GM19351 (cell line): ENCODE measurements around the gene MOB3B.
A peak's percentile ranks its signal among the peaks of the same experiment; 100 is the strongest.

ENCODE experiments used
- ATAC-seq: cut with Tn5 transposase; IDR thresholded peaks from one replicate; pipeline ENCODE4 v1.9.1; 2021; ENCODE audit warnings: mild to moderate bottlenecking, moderate library complexity; ENCODE audit not compliant: unreplicated experiment

MOB3B gene

GRCh38 chr9:27529316-27530278 is at the start of gene MOB3B:
Gene MOB3B, minus strand, starts transcription at chr9:27529814. Its CDS starts 74,264 bp downstream, at chr9:27455550.
- ATAC-seq, result peak; percentile 78

DNA sequence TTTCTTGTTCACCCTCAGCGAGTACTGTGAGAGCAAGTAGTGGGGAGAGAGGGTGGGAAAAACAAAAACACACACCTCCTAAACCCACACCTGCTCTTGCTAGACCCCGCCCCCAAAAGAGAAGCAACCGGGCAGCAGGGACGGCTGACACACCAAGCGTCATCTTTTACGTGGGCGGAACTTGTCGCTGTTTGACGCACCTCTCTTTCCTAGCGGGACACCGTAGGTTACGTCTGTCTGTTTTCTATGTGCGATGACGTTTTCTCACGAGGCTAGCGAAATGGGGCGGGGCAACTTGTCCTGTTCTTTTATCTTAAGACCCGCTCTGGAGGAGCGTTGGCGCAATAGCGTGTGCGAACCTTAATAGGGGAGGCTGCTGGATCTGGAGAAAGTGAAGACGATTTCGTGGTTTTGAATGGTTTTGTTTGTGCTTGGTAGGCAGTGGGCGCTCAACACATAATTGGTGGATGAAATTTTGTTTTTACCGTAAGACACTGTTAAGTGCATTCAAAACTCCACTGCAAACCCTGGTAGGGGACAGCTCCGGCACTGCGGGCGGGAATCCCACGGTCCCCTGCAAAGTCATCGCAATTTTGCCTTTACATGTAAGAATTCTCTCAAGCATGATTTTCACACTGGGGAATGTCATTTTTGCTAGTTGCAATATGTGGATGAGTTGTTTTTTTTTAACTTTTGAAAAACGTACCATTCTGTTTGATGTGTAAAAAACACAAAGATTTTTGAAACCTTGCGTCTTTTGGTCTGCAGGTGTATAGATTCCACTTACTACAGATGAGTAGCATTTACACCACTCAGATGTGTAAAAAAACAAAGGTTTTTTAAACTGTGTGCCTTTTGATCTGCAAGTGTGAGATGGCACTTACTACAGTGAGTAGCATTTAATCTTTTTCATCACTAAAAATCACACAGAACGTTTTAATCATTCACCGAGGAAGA is 44.3 kb upstream of the MOB3B start:
- ATAC-seq, result peak; percentile 76

DNA sequence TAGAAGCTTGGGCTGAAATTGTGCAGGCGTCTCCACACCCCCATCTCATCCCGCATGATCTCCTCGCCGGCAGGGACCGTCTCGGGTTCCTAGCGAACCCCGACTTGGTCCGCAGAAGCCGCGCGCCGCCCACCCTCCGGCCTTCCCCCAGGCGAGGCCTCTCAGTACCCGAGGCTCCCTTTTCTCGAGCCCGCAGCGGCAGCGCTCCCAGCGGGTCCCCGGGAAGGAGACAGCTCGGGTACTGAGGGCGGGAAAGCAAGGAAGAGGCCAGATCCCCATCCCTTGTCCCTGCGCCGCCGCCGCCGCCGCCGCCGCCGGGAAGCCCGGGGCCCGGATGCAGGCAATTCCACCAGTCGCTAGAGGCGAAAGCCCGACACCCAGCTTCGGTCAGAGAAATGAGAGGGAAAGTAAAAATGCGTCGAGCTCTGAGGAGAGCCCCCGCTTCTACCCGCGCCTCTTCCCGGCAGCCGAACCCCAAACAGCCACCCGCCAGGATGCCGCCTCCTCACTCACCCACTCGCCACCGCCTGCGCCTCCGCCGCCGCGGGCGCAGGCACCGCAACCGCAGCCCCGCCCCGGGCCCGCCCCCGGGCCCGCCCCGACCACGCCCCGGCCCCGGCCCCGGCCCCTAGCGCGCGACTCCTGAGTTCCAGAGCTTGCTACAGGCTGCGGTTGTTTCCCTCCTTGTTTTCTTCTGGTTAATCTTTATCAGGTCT is 43.5 kb upstream of the MOB3B start, which contains the start of gene C9orf72:
C9orf72 (minus strand) TSS at position 564 of the 716 bp plus-strand sequence. CDS start 6,361 bp downstream, outside the sequence.
- ATAC-seq, result peak; percentile 48

GRCh38 chr9:27572566-27572917 is 42.9 kb upstream of the MOB3B start:
- peak; percentile 45 for ATAC-seq

- ATAC-seq, result no peak
Measured at GRCh38 chr9:27572061-27572460, 42.4 kb upstream of the MOB3B start.

- no peak for ATAC-seq
Measured at GRCh38 chr9:27571011-27571410, 41.4 kb upstream of the MOB3B start.

DNA sequence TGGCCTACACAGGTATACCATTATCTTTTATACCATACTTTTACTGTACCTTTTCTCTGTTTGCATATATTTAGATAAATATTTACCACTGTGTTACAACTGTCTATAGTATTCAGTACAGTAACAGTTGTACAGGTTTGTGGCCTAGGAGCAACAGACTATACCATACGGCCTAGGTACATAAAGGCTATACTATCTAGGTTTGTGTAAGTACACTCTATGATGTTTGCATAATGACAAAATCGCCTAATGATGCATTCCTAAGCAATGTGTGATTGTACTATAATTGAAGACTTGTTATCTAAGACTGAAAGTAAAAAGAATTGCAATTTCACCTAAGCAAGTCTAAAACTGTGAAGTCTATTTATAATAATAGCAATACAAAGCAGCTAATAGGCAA is 39.8 kb upstream of the MOB3B start:
- ATAC-seq, result no peak

GRCh38 chr9:27566118-27566517 is 36.5 kb upstream of the MOB3B start:
- ATAC-seq, result no peak

GRCh38 chr9:27565696-27566095 is 36.1 kb upstream of the MOB3B start:
- no peak for ATAC-seq

GRCh38 chr9:27564670-27565069 is 35.1 kb upstream of the MOB3B start:
- no peak for ATAC-seq

- ATAC-seq, result no peak
Measured at GRCh38 chr9:27563738-27564430, 34.3 kb upstream of the MOB3B start.

GRCh38 chr9:27561685-27562084 is 32.1 kb upstream of the MOB3B start:
- peak; percentile 64 for ATAC-seq

- no peak for ATAC-seq
Measured at GRCh38 chr9:27560457-27560856, 30.8 kb upstream of the MOB3B start.

GRCh38 chr9:27558307-27558706 is 28.7 kb upstream of the MOB3B start:
- no peak for ATAC-seq

DNA sequence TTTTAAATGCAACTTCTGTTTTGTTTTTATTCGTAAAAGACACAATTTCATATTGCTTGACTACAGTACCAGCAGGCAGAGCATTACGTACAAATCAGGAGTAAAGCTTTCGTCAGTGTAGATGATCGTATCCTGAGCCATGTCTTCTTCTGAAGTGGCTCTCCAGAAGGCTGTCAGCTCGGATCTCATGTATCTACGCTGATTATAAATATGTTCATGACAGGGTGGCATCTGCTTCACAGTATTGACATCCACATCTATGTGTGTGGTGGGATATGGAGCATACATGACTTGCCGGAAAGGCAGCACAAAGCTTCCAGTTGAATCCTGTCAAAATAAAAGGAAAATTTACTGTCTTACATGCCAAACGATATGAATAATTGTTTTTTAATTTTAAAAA is 26.9 kb upstream of the MOB3B start:
- ATAC-seq, result no peak

DNA sequence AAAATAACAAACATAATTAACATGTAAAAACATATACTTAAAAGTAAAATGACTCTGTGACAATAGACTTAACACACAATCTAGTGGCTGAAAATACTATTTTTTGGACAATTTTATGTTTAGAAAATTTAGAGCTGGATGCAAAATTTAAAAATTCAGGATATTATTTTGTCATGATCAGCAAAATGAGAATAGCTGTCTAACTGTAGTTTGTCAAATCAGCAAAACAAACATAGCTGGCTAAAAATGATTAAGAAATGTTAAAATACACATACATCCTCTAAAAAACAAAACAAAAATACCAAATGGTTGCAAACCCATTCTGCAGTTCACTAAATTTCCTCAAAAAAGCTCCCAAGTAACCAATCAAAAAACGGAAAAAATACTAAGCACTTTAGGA is 25.1 kb upstream of the MOB3B start:
- ATAC-seq, result no peak

GRCh38 chr9:27549196-27549755 is 19.7 kb upstream of the MOB3B start:
- ATAC-seq, result no peak

DNA sequence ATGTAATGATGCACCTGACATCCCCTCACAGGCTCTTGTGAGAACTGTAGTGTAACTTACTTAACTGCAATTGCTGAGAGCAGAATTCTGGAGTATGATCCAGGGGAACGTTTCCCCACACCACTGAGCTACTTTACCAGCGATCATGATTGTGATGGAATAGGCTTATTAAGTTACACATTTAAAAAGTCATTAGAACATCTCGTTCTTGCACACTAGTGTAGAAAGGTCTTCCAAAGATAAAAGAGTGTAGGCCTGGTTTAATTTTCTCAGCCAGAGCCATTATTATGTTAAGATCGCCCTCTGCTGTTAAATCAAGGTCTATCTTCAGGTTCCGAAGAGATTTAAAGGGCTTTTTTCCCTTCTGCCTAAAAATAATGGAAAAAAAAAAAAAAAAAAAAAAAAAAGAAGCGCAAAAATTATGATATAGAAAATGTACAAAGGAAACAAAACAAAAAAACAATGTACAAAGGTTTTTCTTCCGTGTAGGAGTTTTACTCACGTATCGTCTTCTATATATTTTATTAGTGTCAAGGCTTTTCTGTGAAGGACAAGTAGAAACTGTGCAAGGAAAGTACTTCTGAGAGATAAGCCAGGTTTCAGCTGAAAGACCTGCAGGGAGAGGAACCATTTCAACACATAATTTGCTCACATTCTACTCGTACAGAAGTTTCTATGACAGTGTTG is 18.6 kb upstream of the MOB3B start:
- ATAC-seq, result peak; percentile 70

GRCh38 chr9:27545471-27545870 is 15.9 kb upstream of the MOB3B start:
- ATAC-seq, result no peak
